GM12878 (cell line): ENCODE data around the gene OR11H7. TPM values are rescaled to one million over a fixed set of nuclear protein-coding genes. Genes with fewer than 3 reads are reported as not detected.

Experiments used
- ATAC-seq: fragments of 200-7000 bp; cut with Tn5 transposase; 3 replicates; pipeline ENCODE4 v1.9.1; 2020; ENCODE audit warnings: mild to moderate bottlenecking, moderate library complexity
- BruUV-seq: library from RNA; stranded (reverse); fragments of 400-500 nt; replicated peaks from 2 replicates; lab custom pipeline; 2021; lab: Mats Ljungman, UMichigan
- CTCF ChIA-PET: fragments of 300-600 bp; sonication (Branson Sonifier 250); formaldehyde crosslinking; extraction: SDS; loops from one replicate; lab custom pipeline; 2021; ENCODE audit warnings: inconsistent platforms; lab: Yijun Ruan, JAX
- POLR2A ChIA-PET: fragments of 350-600 bp; formaldehyde crosslinking; extraction: SDS; loops from one replicate; lab custom pipeline; 2021; ENCODE audit warnings: inconsistent platforms; lab: Charles Lee
- RAD21 ChIA-PET: fragments of 300-600 bp; sonication (Branson Sonifier 250); formaldehyde crosslinking; loops from one replicate; lab custom pipeline; 2023; ENCODE audit warnings: antibody characterized with exemption; ENCODE audit not compliant: unreplicated experiment; lab: Charles Lee
- SMC1A ChIA-PET: fragments of 300-600 bp; sonication (Branson Sonifier 250); formaldehyde crosslinking; loops from one replicate; lab custom pipeline; 2023; ENCODE audit not compliant: unreplicated experiment, uncharacterized antibody; lab: Charles Lee
- DNase-seq: peaks from one replicate; pipeline ENCODE4 v3.0.0-alpha.2; 2011; ENCODE audit warnings: low read depth, low spot score
- FAIRE-seq: peaks from 3 replicates; lab custom pipeline; 2011; peaks lifted over from hg19 to GRCh38; lab: Jason Lieb, UNC
- H2AFZ ChIP-seq: 2 replicates; pipeline ENCODE4 v1.6.0; 2011; ENCODE audit warnings: low read depth, low read length, control low read depth; ENCODE audit not compliant: control insufficient read depth
- H3K27ac ChIP-seq: 2 replicates; pipeline ENCODE4 v1.5.1; 2011; ENCODE audit warnings: control low read depth; ENCODE audit not compliant: control insufficient read depth, insufficient read depth
- H3K27me3 ChIP-seq, 2 experiments: replicated peaks in 1 of 2; 2 replicates each; pipeline versions ENCODE4 v1.6.0 to v1.6.1; 2011; ENCODE audit warnings: low read length in 1 of 2; ENCODE audit not compliant: control insufficient read depth in 2 of 2, insufficient read depth in 2 of 2
- H3K36me3 ChIP-seq, 2 experiments: 2 replicates each; pipeline ENCODE4 v1.5.1; 2011; ENCODE audit warnings: low read length in 1 of 2; ENCODE audit not compliant: control insufficient read depth in 2 of 2, insufficient read depth in 2 of 2
- H3K4me1 ChIP-seq: 2 replicates; pipeline ENCODE4 v1.6.1; 2011; ENCODE audit warnings: mild to moderate bottlenecking, low read length, moderate library complexity, mixed read lengths; ENCODE audit not compliant: control insufficient read depth, insufficient read depth
- H3K4me2 ChIP-seq: 2 replicates; pipeline ENCODE4 v1.6.0; 2011; ENCODE audit warnings: control low read depth; ENCODE audit not compliant: control insufficient read depth, insufficient read depth
- H3K4me3 ChIP-seq: fragments of 200-600 bp; sonication (generic); 2 replicates; pipeline ENCODE4 v1.5.1; 2016
- H3K79me2 ChIP-seq: 2 replicates; pipeline ENCODE4 v1.6.0; 2011; ENCODE audit warnings: low read length; ENCODE audit not compliant: control insufficient read depth, insufficient read depth
- H3K9ac ChIP-seq: 2 replicates; pipeline ENCODE4 v1.8.0; 2011; ENCODE audit warnings: low read length, control low read depth, mixed read lengths; ENCODE audit not compliant: control insufficient read depth, insufficient read depth
- H3K9me3 ChIP-seq: replicated peaks from 3 replicates; pipeline ENCODE4 v1.5.1; 2011; ENCODE audit warnings: mild to moderate bottlenecking, low read length; ENCODE audit not compliant: control insufficient read depth, insufficient read depth
- H4K20me1 ChIP-seq: 2 replicates; pipeline ENCODE4 v1.6.0; 2011; ENCODE audit not compliant: control insufficient read depth, insufficient read depth
- HSF1 ChIP-seq: fragments of 150-350 bp; IDR thresholded peaks from 2 replicates; pipeline ENCODE4 v1.6.1; 2014; ENCODE audit warnings: mild to moderate bottlenecking, low read depth, low read length
- JUNB ChIP-seq: IDR thresholded peaks from 2 replicates; pipeline ENCODE4 v1.6.1; 2016; ENCODE audit warnings: antibody characterized with exemption, mild to moderate bottlenecking
- LARP7 ChIP-seq: fragments of 450-650 bp; IDR thresholded peaks from 2 replicates; pipeline ENCODE4 v1.6.1; 2017; ENCODE audit warnings: mild to moderate bottlenecking
- MEF2A ChIP-seq: IDR thresholded peaks from 2 replicates; pipeline ENCODE4 v1.6.1; 2011; ENCODE audit warnings: low read depth, mild to moderate bottlenecking, low read length, moderate library complexity; ENCODE audit not compliant: insufficient read depth
- NBN ChIP-seq: fragments of 450-650 bp; IDR thresholded peaks from 2 replicates; pipeline ENCODE4 v1.6.1; 2016
- NKRF ChIP-seq: fragments of 450-650 bp; conservative IDR thresholded peaks from 2 replicates; pipeline ENCODE4 v1.6.1; 2017; ENCODE audit warnings: mild to moderate bottlenecking, moderate library complexity
- PRDM15 ChIP-seq: fragments of 450-650 bp; formaldehyde crosslinking; IDR thresholded peaks from 2 replicates; pipeline ENCODE4 v1.4.0; 2020; ENCODE audit warnings: mild to moderate bottlenecking, moderate library complexity
- RBBP5 ChIP-seq: fragments of 200-600 bp; sonication (generic); conservative IDR thresholded peaks from 2 replicates; pipeline ENCODE4 v1.6.1; 2016
- SIX5 ChIP-seq: IDR thresholded peaks from 2 replicates; pipeline ENCODE4 v1.6.1; 2011; ENCODE audit warnings: mild to moderate bottlenecking, low read depth, low read length, moderate library complexity; ENCODE audit not compliant: severe bottlenecking
- TAF1 ChIP-seq: IDR thresholded peaks from 2 replicates; pipeline ENCODE4 v1.6.1; 2011; ENCODE audit warnings: mild to moderate bottlenecking, low read depth, low read length, borderline replicate concordance
- ZBTB11 ChIP-seq: fragments of 450-650 bp; formaldehyde crosslinking; IDR thresholded peaks from 2 replicates; pipeline ENCODE4 v1.5.0; 2022; ENCODE audit warnings: mild to moderate bottlenecking, missing genetic modification characterization
- WGBS: methylation state at CpG from one replicate; pipeline ENCODE4 v1.1.6; 2016; ENCODE audit warnings: low lambda C conversion rate; ENCODE audit not compliant: insufficient replicate concordance, insufficient coverage; ENCODE audit errors: missing lambda C conversion rate; 5-methylcytosine and 5-hydroxymethylcytosine counted together
- in situ Hi-C: fragments of 300-500 bp; cut with MboI; formaldehyde crosslinking; loops from 9 replicates; pipeline ENCODE4 v1.14.3; 2018; ENCODE audit warnings: mixed read lengths
- intact Hi-C: fragments of 100-400 bp; cut with micrococcal nuclease; formaldehyde crosslinking; loops from one replicate; pipeline ENCODE4 v1.14.2; 2022; ENCODE audit not compliant: unreplicated experiment
- polyA plus RNA-seq, 11 experiments: library from polyadenylated mRNA; depleted of rRNA in 4 of 11; unstranded in 6 of 11; stranded (reverse) in 5 of 11; fragments of >200 nt; fragmentation: Nextera tagmentation in 4 of 11; fragmentation: Illumina TruSeq in 1 of 11; extraction: Ambion mirVana in 4 of 11; extraction: Trizol in 1 of 11; gene quantifications; 1 replicate in 1 of 11; 2 replicates in 10 of 11; pipeline versions ENCODE4 v1.2.1 to v1.2.3, GENCODE V29; 2011 to 2016; ENCODE audit warnings: inconsistent platforms in 2 of 11, missing spikeins in 2 of 11, low read depth in 1 of 11
- total RNA-seq, 4 experiments: library from RNA; depleted of rRNA in 3 of 4; stranded (reverse); fragments of >200 nt in 3 of 4; fragmentation: Illumina TruSeq in 1 of 4; extraction: Trizol in 1 of 4; gene quantifications; 2 replicates each; pipeline versions ENCODE4 v1.2.1 to v1.2.3, GENCODE V29; 2013 to 2021

Gene OR11H7
- total and polyA plus RNA-seq, 10 of the 15 experiments (the other 5 are each of a cell fraction or from before 2014, with no cell fraction given) = 0.10 TPM; not detected in 9

GRCh38 chr14:20197459-20197858, 31.3 kb upstream of the OR11H7 start:
- ChIA-PET POLR2A (no interaction called here), SMC1A (no interaction called here)

More at GRCh38 chr14:20197459-20197858, 31.3 kb upstream of the OR11H7 start:
- H3K9ac ChIP-seq = no peak overlapping the region
- in situ Hi-C loops = no loop called here
- CTCF ChIA-PET = no interaction called here
- no peak overlapping the region for H2AFZ ChIP-seq
- H3K4me1 ChIP-seq = no peaks in the 10 kb centered on the region
- RAD21 ChIA-PET = no interaction called here
- H3K9me3 ChIP-seq = no peaks in the 10 kb centered on the region
- FAIRE-seq (no peak), ATAC-seq (no peak), DNase-seq (no peak)
- H3K4me3 ChIP-seq = no peak overlapping the region
- H4K20me1 ChIP-seq = no peaks in the 10 kb centered on the region
- BruUV-seq = no TSS peak
- no peak for TF ChIP-seq TAF1
- no peak for TF ChIP-seq NBN
- no peak for TF ChIP-seq HSF1
- no peak for TF ChIP-seq LARP7
- no peak for TF ChIP-seq MEF2A
- TF ChIP-seq ZBTB11 (CRISPR knock-in tag) = no peak
- no peak for TF ChIP-seq RBBP5
- no peak for TF ChIP-seq JUNB
- no peak for TF ChIP-seq SIX5
- no peak for TF ChIP-seq PRDM15 (CRISPR knock-in tag)
- no peak for TF ChIP-seq NKRF
- H3K36me3 ChIP-seq = no peaks in the 10 kb centered on the region
- no peaks in the 10 kb centered on the region for H3K27me3 ChIP-seq
- 60% methylated on average over 5 of the region's 6 CpGs for WGBS
- H3K4me2 ChIP-seq = no peak overlapping the region
- no peaks in the 10 kb centered on the region for H3K79me2 ChIP-seq
- intact Hi-C loops = no loop called here
- H3K27ac ChIP-seq = no peak overlapping the region
